Measurements from ENCODE around the gene LDLR. TPM values are rescaled to one million over a fixed set of nuclear protein-coding genes. Genes with fewer than 3 reads are reported as not detected.
"Not testable (repeated sequence)": the region's sequence is repeated elsewhere in the genome, so short reads cannot be mapped to it uniquely, and the experiment has no call there.

Gene LDLR
- total RNA-seq, 1 donor from 2014 or later = 121 TPM

DNA sequence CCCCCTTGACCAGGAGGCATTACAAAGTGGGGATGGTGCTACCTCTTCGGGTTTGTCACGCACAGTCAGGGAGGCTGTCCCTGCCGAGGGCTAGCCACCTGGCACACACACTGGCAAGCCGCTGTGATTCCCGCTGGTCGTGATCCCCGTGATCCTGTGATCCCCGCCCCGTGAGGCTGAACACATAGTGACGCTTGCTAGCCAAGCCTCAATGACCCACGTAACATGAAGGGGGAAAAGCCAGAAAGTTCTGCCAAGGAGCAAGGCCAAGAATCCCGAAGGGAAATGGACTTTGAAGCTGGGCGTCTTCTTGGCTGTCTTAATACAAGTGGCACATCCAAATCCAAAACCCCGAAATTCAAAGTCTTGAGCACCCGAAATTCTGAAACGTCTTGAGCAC, 13.7 kb downstream of the LDLR start:
- intact Hi-C loops (cut with micrococcal nuclease) = no loop called here

- intact Hi-C loops (cut with micrococcal nuclease) = not testable (repeated sequence)
Observed at GRCh38 chr19:11103667-11104066, 14.4 kb downstream of the LDLR start.

DNA sequence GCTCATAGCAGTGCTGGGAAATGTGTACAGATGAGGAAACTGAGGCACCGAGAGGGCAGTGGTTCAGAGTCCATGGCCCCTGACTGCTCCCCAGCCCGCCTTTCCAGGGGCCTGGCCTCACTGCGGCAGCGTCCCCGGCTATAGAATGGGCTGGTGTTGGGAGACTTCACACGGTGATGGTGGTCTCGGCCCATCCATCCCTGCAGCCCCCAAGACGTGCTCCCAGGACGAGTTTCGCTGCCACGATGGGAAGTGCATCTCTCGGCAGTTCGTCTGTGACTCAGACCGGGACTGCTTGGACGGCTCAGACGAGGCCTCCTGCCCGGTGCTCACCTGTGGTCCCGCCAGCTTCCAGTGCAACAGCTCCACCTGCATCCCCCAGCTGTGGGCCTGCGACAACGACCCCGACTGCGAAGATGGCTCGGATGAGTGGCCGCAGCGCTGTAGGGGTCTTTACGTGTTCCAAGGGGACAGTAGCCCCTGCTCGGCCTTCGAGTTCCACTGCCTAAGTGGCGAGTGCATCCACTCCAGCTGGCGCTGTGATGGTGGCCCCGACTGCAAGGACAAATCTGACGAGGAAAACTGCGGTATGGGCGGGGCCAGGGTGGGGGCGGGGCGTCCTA, 15.9 kb downstream of the LDLR start:
- intact Hi-C loops (cut with micrococcal nuclease) = no loop called here

- intact Hi-C loops (cut with micrococcal nuclease) = no loop called here
Observed at GRCh38 chr19:11106477-11106876, 17.2 kb downstream of the LDLR start.

GRCh38 chr19:11108746-11109145, 19.5 kb downstream of the LDLR start:
- intact Hi-C loops (cut with micrococcal nuclease) = no loop called here

- intact Hi-C loops (cut with micrococcal nuclease) = no loop called here
Observed at GRCh38 chr19:11111117-11111770, 22.0 kb downstream of the LDLR start.

DNA sequence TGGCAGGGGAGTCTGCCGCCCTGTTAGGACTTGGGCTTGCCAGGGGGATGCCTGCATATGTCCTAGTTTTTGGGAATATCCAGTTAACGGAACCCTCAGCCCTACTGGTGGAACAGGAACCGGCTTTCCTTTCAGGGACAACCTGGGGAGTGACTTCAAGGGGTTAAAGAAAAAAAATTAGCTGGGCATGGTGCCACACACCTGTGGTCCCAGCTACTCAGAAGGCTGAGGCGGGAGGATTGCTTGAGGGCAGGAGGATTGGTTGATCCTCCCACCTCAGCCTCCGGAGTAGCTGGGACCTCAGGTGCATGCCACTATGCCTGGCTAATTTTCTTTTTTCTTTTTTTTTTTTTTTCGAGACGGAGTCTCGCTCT, 22.5 kb downstream of the LDLR start:
- intact Hi-C loops (cut with micrococcal nuclease) = no loop called here

DNA sequence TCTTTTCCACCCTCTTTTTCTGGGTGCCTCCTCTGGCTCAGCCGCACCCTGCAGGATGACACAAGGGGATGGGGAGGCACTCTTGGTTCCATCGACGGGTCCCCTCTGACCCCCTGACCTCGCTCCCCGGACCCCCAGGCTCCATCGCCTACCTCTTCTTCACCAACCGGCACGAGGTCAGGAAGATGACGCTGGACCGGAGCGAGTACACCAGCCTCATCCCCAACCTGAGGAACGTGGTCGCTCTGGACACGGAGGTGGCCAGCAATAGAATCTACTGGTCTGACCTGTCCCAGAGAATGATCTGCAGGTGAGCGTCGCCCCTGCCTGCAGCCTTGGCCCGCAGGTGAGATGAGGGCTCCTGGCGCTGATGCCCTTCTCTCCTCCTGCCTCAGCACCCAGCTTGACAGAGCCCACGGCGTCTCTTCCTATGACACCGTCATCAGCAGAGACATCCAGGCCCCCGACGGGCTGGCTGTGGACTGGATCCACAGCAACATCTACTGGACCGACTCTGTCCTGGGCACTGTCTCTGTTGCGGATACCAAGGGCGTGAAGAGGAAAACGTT, 24.0 kb downstream of the LDLR start:
- intact Hi-C loops (cut with micrococcal nuclease) = no loop called here

DNA sequence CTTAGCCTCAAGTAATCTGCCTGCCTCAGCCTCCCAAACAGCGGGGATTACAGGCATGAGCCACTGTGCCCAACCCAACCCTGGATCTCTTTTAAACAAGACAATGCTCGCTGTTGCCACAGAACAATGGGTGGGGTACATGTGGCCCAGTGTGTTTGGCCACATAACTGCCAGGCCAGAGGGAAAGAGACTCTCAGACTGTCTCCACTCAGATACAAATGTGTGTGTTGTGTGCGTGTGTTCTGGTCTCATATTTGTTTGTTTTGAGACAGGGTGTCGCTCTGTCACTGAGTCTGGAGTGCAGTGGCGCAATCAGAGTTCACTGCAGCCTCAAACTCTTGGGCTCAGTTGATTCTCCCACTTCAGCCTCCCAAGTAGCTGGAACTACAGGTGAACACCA, 25.8 kb downstream of the LDLR start:
- intact Hi-C loops (cut with micrococcal nuclease) = no loop called here

GRCh38 chr19:11115895-11116446, 26.7 kb downstream of the LDLR start:
- intact Hi-C loops (cut with micrococcal nuclease) = no loop called here

- intact Hi-C loops (cut with micrococcal nuclease) = no loop called here
Observed at GRCh38 chr19:11116507-11116906, 27.2 kb downstream of the LDLR start.

DNA sequence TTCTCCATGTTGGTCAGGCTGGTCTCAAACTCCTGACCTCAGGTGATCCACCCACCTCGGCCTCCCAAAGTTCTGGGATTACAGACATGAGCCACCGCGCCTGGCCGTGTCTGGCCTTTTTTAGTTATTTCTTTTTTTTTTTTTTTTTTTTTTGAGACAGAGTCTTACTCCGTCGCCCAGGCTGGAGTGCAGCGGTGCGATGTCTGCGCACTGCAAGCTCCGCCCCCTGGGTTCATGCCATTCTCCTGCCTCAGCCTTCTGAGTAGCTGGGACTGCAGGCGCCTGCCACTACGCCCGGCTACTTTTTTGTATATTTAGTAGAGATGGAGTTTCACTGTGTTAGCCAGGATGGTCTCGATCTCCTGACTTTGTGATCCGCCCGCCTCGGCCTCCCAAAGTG, 32.7 kb downstream of the LDLR start:
- intact Hi-C loops (cut with micrococcal nuclease) = not testable (repeated sequence)

DNA sequence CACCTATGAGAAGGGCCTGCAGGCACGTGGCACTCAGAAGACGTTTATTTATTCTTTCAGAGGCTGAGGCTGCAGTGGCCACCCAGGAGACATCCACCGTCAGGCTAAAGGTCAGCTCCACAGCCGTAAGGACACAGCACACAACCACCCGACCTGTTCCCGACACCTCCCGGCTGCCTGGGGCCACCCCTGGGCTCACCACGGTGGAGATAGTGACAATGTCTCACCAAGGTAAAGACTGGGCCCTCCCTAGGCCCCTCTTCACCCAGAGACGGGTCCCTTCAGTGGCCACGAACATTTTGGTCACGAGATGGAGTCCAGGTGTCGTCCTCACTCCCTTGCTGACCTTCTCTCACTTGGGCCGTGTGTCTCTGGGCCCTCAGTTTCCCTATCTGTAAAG, 33.9 kb downstream of the LDLR start:
- intact Hi-C loops (cut with micrococcal nuclease) = no loop called here

- intact Hi-C loops (cut with micrococcal nuclease) = not testable (repeated sequence)
Observed at GRCh38 chr19:11124157-11124556, 34.9 kb downstream of the LDLR start.

GRCh38 chr19:11125994-11126685, 36.9 kb downstream of the LDLR start:
- intact Hi-C loops (cut with micrococcal nuclease) = loop anchor here (1.0 to 2.0 kb wide), 2 partner anchors 90 to 357 kb away; no protein-coding TSS in a partner anchor

- intact Hi-C loops (cut with micrococcal nuclease) = loop anchor here (2.0 kb wide), 1 partner anchor 355 kb away; no protein-coding TSS in a partner anchor
Observed at GRCh38 chr19:11127905-11128304, 38.6 kb downstream of the LDLR start.

GRCh38 chr19:11130824-11131455, 41.7 kb downstream of the LDLR start:
- intact Hi-C loops (cut with micrococcal nuclease) = loop anchor here (1.0 kb wide), 1 partner anchor 95 kb away; no protein-coding TSS in a partner anchor

- intact Hi-C loops (cut with micrococcal nuclease) = loop anchor here (1.0 kb wide), 1 partner anchor 95 kb away; no protein-coding TSS in a partner anchor
Observed at GRCh38 chr19:11131471-11131870, 42.2 kb downstream of the LDLR start.

GRCh38 chr19:11136400-11137101, 47.3 kb downstream of the LDLR start:
- intact Hi-C loops (cut with micrococcal nuclease) = loop anchor here (5.0 kb wide), 2 partner anchors 39 to 451 kb away; no protein-coding TSS in a partner anchor

Data from T-helper 1 cell treated with Interleukin-12 subunit alpha and Interleukin-12 subunit beta and Interleukin-4 antibody, amounts not matched to agents 30 ng/mL and 1 ng/mL, for 36 hours (primary cell).